Type B pancreatic cell (in vitro differentiated cells): ENCODE results near the gene ARHGAP42. TPM values are rescaled to one million over a fixed set of nuclear protein-coding genes. Genes with fewer than 3 reads are reported as not detected.
A peak's percentile ranks its signal among the peaks of the same experiment; 100 is the strongest.

ENCODE experiments used
- DNase-seq: peaks from one replicate; pipeline ENCODE4 v3.0.0; 2021; ENCODE audit warnings: mixed read lengths; ENCODE audit not compliant: unreplicated experiment; ENCODE audit errors: extremely low spot score
- H3K27ac Mint-ChIP-seq: 2 replicates; pipeline ENCODE4 v1.8.0; 2021; ENCODE audit warnings: mild to moderate bottlenecking, mixed read lengths
- H3K27me3 Mint-ChIP-seq: 2 replicates; pipeline ENCODE4 v1.8.0; 2021; ENCODE audit warnings: mixed read lengths
- H3K36me3 Mint-ChIP-seq: 2 replicates; pipeline ENCODE4 v1.8.0; 2021; ENCODE audit warnings: mixed read lengths
- H3K4me1 Mint-ChIP-seq: one replicate; pipeline ENCODE4 v1.8.0; 2021; ENCODE audit warnings: mixed read lengths; ENCODE audit not compliant: unreplicated experiment
- H3K4me3 Mint-ChIP-seq: 2 replicates; pipeline ENCODE4 v1.8.0; 2021; ENCODE audit warnings: mild to moderate bottlenecking, mixed read lengths
- H3K9me3 Mint-ChIP-seq: 2 replicates; pipeline ENCODE4 v1.8.0; 2021; ENCODE audit warnings: mixed read lengths
- CTCF ChIP-seq: fragments of 200-600 bp; sonication (generic); conservative IDR thresholded peaks from 2 replicates; pipeline ENCODE4 v1.5.0; 2021; ENCODE audit warnings: antibody characterized with exemption, mild to moderate bottlenecking
- total RNA-seq: library from RNA; stranded (reverse); gene quantifications from 2 replicates; pipeline ENCODE4 v1.2.1, GENCODE V29; 2021; ENCODE audit warnings: low replicate concordance

ARHGAP42 gene
- total RNA-seq, 1 donor from 2014 or later: 22.6 TPM

GRCh38 chr11:100801225-100801999 lies 114.3 kb downstream of the ARHGAP42 start:
- no peak overlapping the region for H3K27ac Mint-ChIP-seq
- H3K4me3 Mint-ChIP-seq: no peak overlapping the region
- H3K4me1 Mint-ChIP-seq: no peaks in the 10 kb centered on the region
- DNase-seq: no peak
- no peaks in the 10 kb centered on the region for H3K9me3 Mint-ChIP-seq
- TF ChIP-seq CTCF: no peak
- no peaks in the 10 kb centered on the region for H3K27me3 Mint-ChIP-seq
- peaks cover 6% of the 10 kb centered on the region for H3K36me3 Mint-ChIP-seq

- H3K27ac Mint-ChIP-seq: no peak overlapping the region
- DNase-seq: no peak
Measured at GRCh38 chr11:100805506-100806199, 118.6 kb downstream of the ARHGAP42 start.

GRCh38 chr11:100806296-100806695 lies 119.2 kb downstream of the ARHGAP42 start:
- Mint-ChIP-seq H3K4me1 (peaks cover 13% of the 10 kb centered on the region), H3K27ac (no peak overlapping the region), H3K4me3 (no peak overlapping the region), H3K9me3 (no peaks in the 10 kb centered on the region), H3K27me3 (no peaks in the 10 kb centered on the region), H3K36me3 (peaks cover 6% of the 10 kb centered on the region)
- no peak for TF ChIP-seq CTCF
- no peak for DNase-seq

More at GRCh38 chr11:100805506-100806199, 118.6 kb downstream of the ARHGAP42 start:
- Mint-ChIP-seq H3K4me3 (no peak overlapping the region), H3K36me3 (peaks cover 6% of the 10 kb centered on the region), H3K9me3 (no peaks in the 10 kb centered on the region), H3K4me1 (peaks cover 13% of the 10 kb centered on the region), H3K27me3 (no peaks in the 10 kb centered on the region)
- TF ChIP-seq CTCF: no peak

GRCh38 chr11:100808904-100809491 lies 121.9 kb downstream of the ARHGAP42 start:
- Mint-ChIP-seq H3K36me3 (peaks cover 6% of the 10 kb centered on the region), H3K9me3 (no peaks in the 10 kb centered on the region), H3K4me1 (peaks cover 13% of the 10 kb centered on the region), H3K27ac (peak overlapping the region; percentile 54), H3K4me3 (no peak overlapping the region), H3K27me3 (no peaks in the 10 kb centered on the region)
- no peak for TF ChIP-seq CTCF
- DNase-seq: no peak

- peaks cover 13% of the 10 kb centered on the region for H3K4me1 Mint-ChIP-seq
- no peak overlapping the region for H3K27ac Mint-ChIP-seq
- H3K9me3 Mint-ChIP-seq: no peaks in the 10 kb centered on the region
- no peaks in the 10 kb centered on the region for H3K27me3 Mint-ChIP-seq
- H3K4me3 Mint-ChIP-seq: no peak overlapping the region
- no peak for TF ChIP-seq CTCF
- H3K36me3 Mint-ChIP-seq: peaks cover 5% of the 10 kb centered on the region
- DNase-seq: no peak
Measured at GRCh38 chr11:100810146-100810545, 123.1 kb downstream of the ARHGAP42 start.
